Measurements from ENCODE around the gene PROC. TPM values are rescaled to one million over a fixed set of nuclear protein-coding genes. Genes with fewer than 3 reads are reported as not detected.

The PROC gene
- total and polyA plus RNA-seq, 9 of the 15 experiments (the other 6 are each of a cell fraction or from before 2014, with no cell fraction given): not detected

DNA sequence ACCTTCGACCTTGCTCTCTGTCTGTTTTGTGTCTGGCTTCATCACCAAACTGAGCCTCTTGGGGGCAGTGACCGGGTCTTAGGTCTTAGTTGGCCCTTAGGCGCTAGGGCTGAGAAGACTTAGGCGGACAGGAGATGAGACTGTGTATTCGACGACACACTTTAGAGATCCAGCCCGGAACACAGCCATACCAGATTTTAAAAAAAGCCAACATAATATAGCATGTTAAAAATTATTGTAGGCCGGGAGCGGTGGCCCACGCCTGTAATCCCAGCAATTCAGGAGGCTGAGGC lies 9.5 kb upstream of the PROC start (continued):
- TF ChIP-seq, protein P1, sequence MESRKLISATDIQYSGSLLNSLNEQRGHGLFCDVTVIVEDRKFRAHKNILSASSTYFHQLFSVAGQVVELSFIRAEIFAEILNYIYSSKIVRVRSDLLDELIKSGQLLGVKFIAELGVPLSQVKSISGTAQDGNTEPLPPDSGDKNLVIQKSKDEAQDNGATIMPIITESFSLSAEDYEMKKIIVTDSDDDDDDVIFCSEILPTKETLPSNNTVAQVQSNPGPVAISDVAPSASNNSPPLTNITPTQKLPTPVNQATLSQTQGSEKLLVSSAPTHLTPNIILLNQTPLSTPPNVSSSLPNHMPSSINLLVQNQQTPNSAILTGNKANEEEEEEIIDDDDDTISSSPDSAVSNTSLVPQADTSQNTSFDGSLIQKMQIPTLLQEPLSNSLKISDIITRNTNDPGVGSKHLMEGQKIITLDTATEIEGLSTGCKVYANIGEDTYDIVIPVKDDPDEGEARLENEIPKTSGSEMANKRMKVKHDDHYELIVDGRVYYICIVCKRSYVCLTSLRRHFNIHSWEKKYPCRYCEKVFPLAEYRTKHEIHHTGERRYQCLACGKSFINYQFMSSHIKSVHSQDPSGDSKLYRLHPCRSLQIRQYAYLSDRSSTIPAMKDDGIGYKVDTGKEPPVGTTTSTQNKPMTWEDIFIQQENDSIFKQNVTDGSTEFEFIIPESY (CRISPR knock-in tag; IDR thresholded peaks at IDR 0.05): peak; percentile 98
- TF ChIP-seq BRD4 (IDR thresholded peaks at IDR 0.05) (no peak), EHMT2 (IDR thresholded peaks at IDR 0.05) (0 out of 2 replicates have a peak, but pooled peaks have one; percentile 25), TBL1XR1 (IDR thresholded peaks at IDR 0.05; ENCODE audit: low read length in 2 of 2) (no peak), EWSR1 (IDR thresholded peaks at IDR 0.05; ENCODE audit: borderline replicate concordance, low read depth, partially characterized antibody) (no peak), SRSF9 (IDR thresholded peaks at IDR 0.05; ENCODE audit: borderline replicate concordance, low read depth, low read length) (no peak), SAP30 (IDR thresholded peaks at IDR 0.05; ENCODE audit: borderline replicate concordance, insufficient read depth, low read depth, low read length, poor library complexity, severe bottlenecking) (no peak), SMARCA4 (IDR thresholded peaks at IDR 0.05) (no peak)
- TF ChIP-seq, protein P2, sequence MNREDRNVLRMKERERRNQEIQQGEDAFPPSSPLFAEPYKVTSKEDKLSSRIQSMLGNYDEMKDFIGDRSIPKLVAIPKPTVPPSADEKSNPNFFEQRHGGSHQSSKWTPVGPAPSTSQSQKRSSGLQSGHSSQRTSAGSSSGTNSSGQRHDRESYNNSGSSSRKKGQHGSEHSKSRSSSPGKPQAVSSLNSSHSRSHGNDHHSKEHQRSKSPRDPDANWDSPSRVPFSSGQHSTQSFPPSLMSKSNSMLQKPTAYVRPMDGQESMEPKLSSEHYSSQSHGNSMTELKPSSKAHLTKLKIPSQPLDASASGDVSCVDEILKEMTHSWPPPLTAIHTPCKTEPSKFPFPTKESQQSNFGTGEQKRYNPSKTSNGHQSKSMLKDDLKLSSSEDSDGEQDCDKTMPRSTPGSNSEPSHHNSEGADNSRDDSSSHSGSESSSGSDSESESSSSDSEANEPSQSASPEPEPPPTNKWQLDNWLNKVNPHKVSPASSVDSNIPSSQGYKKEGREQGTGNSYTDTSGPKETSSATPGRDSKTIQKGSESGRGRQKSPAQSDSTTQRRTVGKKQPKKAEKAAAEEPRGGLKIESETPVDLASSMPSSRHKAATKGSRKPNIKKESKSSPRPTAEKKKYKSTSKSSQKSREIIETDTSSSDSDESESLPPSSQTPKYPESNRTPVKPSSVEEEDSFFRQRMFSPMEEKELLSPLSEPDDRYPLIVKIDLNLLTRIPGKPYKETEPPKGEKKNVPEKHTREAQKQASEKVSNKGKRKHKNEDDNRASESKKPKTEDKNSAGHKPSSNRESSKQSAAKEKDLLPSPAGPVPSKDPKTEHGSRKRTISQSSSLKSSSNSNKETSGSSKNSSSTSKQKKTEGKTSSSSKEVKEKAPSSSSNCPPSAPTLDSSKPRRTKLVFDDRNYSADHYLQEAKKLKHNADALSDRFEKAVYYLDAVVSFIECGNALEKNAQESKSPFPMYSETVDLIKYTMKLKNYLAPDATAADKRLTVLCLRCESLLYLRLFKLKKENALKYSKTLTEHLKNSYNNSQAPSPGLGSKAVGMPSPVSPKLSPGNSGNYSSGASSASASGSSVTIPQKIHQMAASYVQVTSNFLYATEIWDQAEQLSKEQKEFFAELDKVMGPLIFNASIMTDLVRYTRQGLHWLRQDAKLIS (CRISPR knock-in tag; IDR thresholded peaks at IDR 0.05): no peak
- TF ChIP-seq, protein P3, sequence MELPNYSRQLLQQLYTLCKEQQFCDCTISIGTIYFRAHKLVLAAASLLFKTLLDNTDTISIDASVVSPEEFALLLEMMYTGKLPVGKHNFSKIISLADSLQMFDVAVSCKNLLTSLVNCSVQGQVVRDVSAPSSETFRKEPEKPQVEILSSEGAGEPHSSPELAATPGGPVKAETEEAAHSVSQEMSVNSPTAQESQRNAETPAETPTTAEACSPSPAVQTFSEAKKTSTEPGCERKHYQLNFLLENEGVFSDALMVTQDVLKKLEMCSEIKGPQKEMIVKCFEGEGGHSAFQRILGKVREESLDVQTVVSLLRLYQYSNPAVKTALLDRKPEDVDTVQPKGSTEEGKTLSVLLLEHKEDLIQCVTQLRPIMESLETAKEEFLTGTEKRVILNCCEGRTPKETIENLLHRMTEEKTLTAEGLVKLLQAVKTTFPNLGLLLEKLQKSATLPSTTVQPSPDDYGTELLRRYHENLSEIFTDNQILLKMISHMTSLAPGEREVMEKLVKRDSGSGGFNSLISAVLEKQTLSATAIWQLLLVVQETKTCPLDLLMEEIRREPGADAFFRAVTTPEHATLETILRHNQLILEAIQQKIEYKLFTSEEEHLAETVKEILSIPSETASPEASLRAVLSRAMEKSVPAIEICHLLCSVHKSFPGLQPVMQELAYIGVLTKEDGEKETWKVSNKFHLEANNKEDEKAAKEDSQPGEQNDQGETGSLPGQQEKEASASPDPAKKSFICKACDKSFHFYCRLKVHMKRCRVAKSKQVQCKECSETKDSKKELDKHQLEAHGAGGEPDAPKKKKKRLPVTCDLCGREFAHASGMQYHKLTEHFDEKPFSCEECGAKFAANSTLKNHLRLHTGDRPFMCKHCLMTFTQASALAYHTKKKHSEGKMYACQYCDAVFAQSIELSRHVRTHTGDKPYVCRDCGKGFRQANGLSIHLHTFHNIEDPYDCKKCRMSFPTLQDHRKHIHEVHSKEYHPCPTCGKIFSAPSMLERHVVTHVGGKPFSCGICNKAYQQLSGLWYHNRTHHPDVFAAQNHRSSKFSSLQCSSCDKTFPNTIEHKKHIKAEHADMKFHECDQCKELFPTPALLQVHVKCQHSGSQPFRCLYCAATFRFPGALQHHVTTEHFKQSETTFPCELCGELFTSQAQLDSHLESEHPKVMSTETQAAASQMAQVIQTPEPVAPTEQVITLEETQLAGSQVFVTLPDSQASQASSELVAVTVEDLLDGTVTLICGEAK (IDR thresholded peaks at IDR 0.05): no peak
- TF ChIP-seq, protein P3 (CRISPR knock-in tag; IDR thresholded peaks at IDR 0.05): no peak
- TF ChIP-seq, protein P4, sequence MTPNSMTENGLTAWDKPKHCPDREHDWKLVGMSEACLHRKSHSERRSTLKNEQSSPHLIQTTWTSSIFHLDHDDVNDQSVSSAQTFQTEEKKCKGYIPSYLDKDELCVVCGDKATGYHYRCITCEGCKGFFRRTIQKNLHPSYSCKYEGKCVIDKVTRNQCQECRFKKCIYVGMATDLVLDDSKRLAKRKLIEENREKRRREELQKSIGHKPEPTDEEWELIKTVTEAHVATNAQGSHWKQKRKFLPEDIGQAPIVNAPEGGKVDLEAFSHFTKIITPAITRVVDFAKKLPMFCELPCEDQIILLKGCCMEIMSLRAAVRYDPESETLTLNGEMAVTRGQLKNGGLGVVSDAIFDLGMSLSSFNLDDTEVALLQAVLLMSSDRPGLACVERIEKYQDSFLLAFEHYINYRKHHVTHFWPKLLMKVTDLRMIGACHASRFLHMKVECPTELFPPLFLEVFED (CRISPR knock-in tag; conservative IDR thresholded peaks at IDR 0.05): no peak
